Caco-2 (cell line): ENCODE data around the gene C5orf63. TPM values are rescaled to one million over a fixed set of nuclear protein-coding genes. Genes with fewer than 3 reads are reported as not detected.
A peak's percentile ranks its signal among the peaks of the same experiment; 100 is the strongest.

Experiments
- BruUV-seq: library from RNA; stranded (reverse); fragments of 400-500 nt; replicated peaks from 2 replicates; lab custom pipeline; 2021; lab: Mats Ljungman, UMichigan
- CTCF ChIA-PET: fragments of 300-600 bp; sonication (Branson Sonifier 250); formaldehyde crosslinking; loops from one replicate; lab custom pipeline; 2022; ENCODE audit warnings: antibody characterized with exemption; lab: Charles Lee
- POLR2A ChIA-PET: fragments of 300-600 bp; sonication (Branson Sonifier 250); formaldehyde crosslinking; loops from one replicate; lab custom pipeline; 2022; ENCODE audit warnings: antibody characterized with exemption; lab: Charles Lee
- DNase-seq, 2 experiments: peaks; one replicate each; pipeline versions ENCODE4 v3.0.0 to v3.0.0-alpha.2; 2020 to 2022
- H3K27me3 ChIP-seq: replicated peaks from 2 replicates; pipeline ENCODE4 v1.6.0; 2011; ENCODE audit warnings: low read length; ENCODE audit not compliant: control insufficient read depth, insufficient read depth
- H3K36me3 ChIP-seq: 2 replicates; pipeline ENCODE4 v1.5.1; 2011; ENCODE audit warnings: low read length; ENCODE audit not compliant: control insufficient read depth, insufficient read depth
- H3K4me1 ChIP-seq: fragments of 250-450 bp; sonication (Bioruptor Pico); 2 replicates; pipeline ENCODE4 v1.5.1; 2020; ENCODE audit warnings: mild to moderate bottlenecking
- H3K4me3 ChIP-seq: 2 replicates; pipeline ENCODE4 v1.5.1; 2011; ENCODE audit warnings: low read depth, mild to moderate bottlenecking, control low read depth, low read length
- H3K9me3 ChIP-seq: fragments of 250-450 bp; sonication (Bioruptor Pico); 2 replicates; pipeline ENCODE4 v1.5.1; 2020; ENCODE audit warnings: mild to moderate bottlenecking, moderate library complexity
- H3K27ac Mint-ChIP-seq: one replicate; pipeline ENCODE4 v1.8.0; 2022; ENCODE audit warnings: mixed read lengths; ENCODE audit not compliant: unreplicated experiment
- H3K27me3 Mint-ChIP-seq: one replicate; pipeline ENCODE4 v1.8.0; 2022; ENCODE audit warnings: mixed read lengths; ENCODE audit not compliant: insufficient read depth, unreplicated experiment
- H3K36me3 Mint-ChIP-seq: one replicate; pipeline ENCODE4 v1.8.0; 2022; ENCODE audit warnings: mild to moderate bottlenecking, mixed read lengths; ENCODE audit not compliant: insufficient read depth, unreplicated experiment
- H3K4me1 Mint-ChIP-seq: one replicate; pipeline ENCODE4 v1.8.0; 2022; ENCODE audit warnings: low read depth, mixed read lengths; ENCODE audit not compliant: unreplicated experiment
- H3K4me3 Mint-ChIP-seq: one replicate; pipeline ENCODE4 v1.8.0; 2022; ENCODE audit warnings: mild to moderate bottlenecking, moderate library complexity, mixed read lengths; ENCODE audit not compliant: unreplicated experiment
- H3K9me3 Mint-ChIP-seq: one replicate; pipeline ENCODE4 v1.8.0; 2022; ENCODE audit warnings: mixed read lengths; ENCODE audit not compliant: unreplicated experiment
- CTCF ChIP-seq, 2 experiments: fragments of 200-600 bp in 1 of 2; IDR thresholded peaks; 1 replicate in 1 of 2; 2 replicates in 1 of 2; pipeline versions ENCODE4 v1.5.1 to v1.8.0; 2011 to 2022; ENCODE audit warnings: antibody characterized with exemption in 1 of 2, control low read depth in 1 of 2, inconsistent platforms in 1 of 2, low read depth in 1 of 2, low read length in 1 of 2, mild to moderate bottlenecking in 1 of 2, moderate library complexity in 1 of 2; ENCODE audit not compliant: insufficient read depth in 1 of 2, severe bottlenecking in 1 of 2, unreplicated experiment in 1 of 2
- intact Hi-C: fragments of 100-400 bp; cut with micrococcal nuclease; formaldehyde crosslinking; loops from one replicate; pipeline ENCODE4 v1.10.0; 2022; ENCODE audit not compliant: unreplicated experiment
- total RNA-seq: library from RNA; stranded (reverse); gene quantifications from 2 replicates; pipeline ENCODE4 v1.2.3, GENCODE V29; 2022

Gene C5orf63
- total RNA-seq, 1 experiment from 2014 or later, result 10.5 TPM

- no peak for DNase-seq
- no peaks in the 10 kb centered on the region for H3K9me3 Mint-ChIP-seq
- no peak for TF ChIP-seq CTCF (IDR thresholded peaks at IDR 0.05; ENCODE audit: insufficient read depth in 1 of 2, low read depth in 1 of 2, low read length in 1 of 2, severe bottlenecking in 1 of 2, unreplicated experiment in 1 of 2)
- Histone ChIP-seq H3K27me3 (no peaks in the 10 kb centered on the region), H3K36me3 (no peaks in the 10 kb centered on the region), H3K4me3 (no peak overlapping the region), H3K4me1 (peaks cover 20% of the 10 kb centered on the region), H3K9me3 (no peaks in the 10 kb centered on the region)
- H3K36me3 Mint-ChIP-seq, result no peaks in the 10 kb centered on the region
- intact Hi-C loops, result loop anchor here (10.0 kb wide), 2 partner anchors 117 to 237 kb away; no protein-coding TSS in a partner anchor
- peaks cover 17% of the 10 kb centered on the region for H3K4me1 Mint-ChIP-seq
- ChIA-PET POLR2A (no interaction called here), CTCF (no interaction called here)
- no peaks in the 10 kb centered on the region for H3K27me3 Mint-ChIP-seq
- no TSS peak for BruUV-seq
- H3K27ac Mint-ChIP-seq, result no peak overlapping the region
- no peak overlapping the region for H3K4me3 Mint-ChIP-seq
These were observed 4.1 kb upstream of the C5orf63 start for GRCh38 chr5:127077366-127077765.

- no peak for TF ChIP-seq CTCF (IDR thresholded peaks at IDR 0.05; ENCODE audit: insufficient read depth in 1 of 2, low read depth in 1 of 2, low read length in 1 of 2, severe bottlenecking in 1 of 2, unreplicated experiment in 1 of 2)
- H3K4me3 ChIP-seq, result no peak overlapping the region
- Mint-ChIP-seq H3K4me1 (peaks cover 17% of the 10 kb centered on the region), H3K4me3 (no peak overlapping the region), H3K36me3 (no peaks in the 10 kb centered on the region), H3K27me3 (no peaks in the 10 kb centered on the region), H3K27ac (no peak overlapping the region), H3K9me3 (no peaks in the 10 kb centered on the region)
- ChIA-PET POLR2A (no interaction called here), CTCF (no interaction called here)
- no peaks in the 10 kb centered on the region for H3K36me3 ChIP-seq
- peaks cover 20% of the 10 kb centered on the region for H3K4me1 ChIP-seq
- no peaks in the 10 kb centered on the region for H3K9me3 ChIP-seq
- no peak for DNase-seq
- no peaks in the 10 kb centered on the region for H3K27me3 ChIP-seq
- intact Hi-C loops, result loop anchor here (10.0 kb wide), 2 partner anchors 118 to 238 kb away; no protein-coding TSS in a partner anchor
- no TSS peak for BruUV-seq
These were observed 3.2 kb upstream of the C5orf63 start for GRCh38 chr5:127076315-127077129.

- no peaks in the 10 kb centered on the region for H3K27me3 Mint-ChIP-seq
- no peaks in the 10 kb centered on the region for H3K9me3 ChIP-seq
- no peak overlapping the region for H3K4me3 Mint-ChIP-seq
- BruUV-seq, result no TSS peak
- H3K27ac Mint-ChIP-seq, result peak overlapping the region; percentile 73
- peaks cover 15% of the 10 kb centered on the region for H3K4me1 ChIP-seq
- no peaks in the 10 kb centered on the region for H3K36me3 ChIP-seq
- H3K9me3 Mint-ChIP-seq, result no peaks in the 10 kb centered on the region
- CTCF ChIA-PET, result interaction anchor here (0.8 kb wide), 1 partner anchor 10 kb away, joined by 3 read pairs; no protein-coding TSS in a partner anchor
- H3K36me3 Mint-ChIP-seq, result no peaks in the 10 kb centered on the region
- peaks cover 9% of the 10 kb centered on the region for H3K4me1 Mint-ChIP-seq
- no peak for DNase-seq
- H3K27me3 ChIP-seq, result no peaks in the 10 kb centered on the region
- TF ChIP-seq CTCF (IDR thresholded peaks at IDR 0.05; ENCODE audit: insufficient read depth in 1 of 2, low read depth in 1 of 2, low read length in 1 of 2, severe bottlenecking in 1 of 2, unreplicated experiment in 1 of 2), result no peak
- intact Hi-C loops, result loop anchor here (5.0 to 10.0 kb wide), 3 partner anchors 42 to 240 kb away; partner anchors contain the start of gene MARCHF3
- H3K4me3 ChIP-seq, result no peak overlapping the region
- POLR2A ChIA-PET, result no interaction called here
These were observed 1.2 kb upstream of the C5orf63 start for GRCh38 chr5:127074466-127074865.
